Mononuclear cell (primary cell): Measurements from ENCODE around the gene RYR2. TPM values are rescaled to one million over a fixed set of nuclear protein-coding genes. Genes with fewer than 3 reads are reported as not detected.
"Not testable (repeated sequence)": the region's sequence is repeated elsewhere in the genome, so short reads cannot be mapped to it uniquely, and the experiment has no call there.

Source experiments
- H3K27me3 ChIP-seq: 2 replicates; pipeline ENCODE4 v1.6.0; 2011; ENCODE audit warnings: low read length, control low read depth; ENCODE audit not compliant: insufficient read depth
- H3K4me1 ChIP-seq: 2 replicates; pipeline ENCODE4 v1.5.1; 2011; ENCODE audit warnings: mild to moderate bottlenecking, low read length, control low read depth; ENCODE audit not compliant: insufficient read depth
- H3K4me3 ChIP-seq: 2 replicates; pipeline ENCODE4 v1.5.1; 2011; ENCODE audit warnings: mild to moderate bottlenecking, low read length, moderate library complexity
- H3K9me3 ChIP-seq: 2 replicates; pipeline ENCODE4 v1.5.1; 2011; ENCODE audit warnings: low read depth, mild to moderate bottlenecking, control low read depth, low read length
- total RNA-seq: library from RNA; depleted of rRNA; stranded (reverse); fragments of >200 nt; gene quantifications from one replicate; pipeline ENCODE4 v1.2.3, GENCODE V29; 2012

RYR2 gene
- total RNA-seq, 1 donor = 0.21 TPM

- no peak overlapping the region for H3K4me3 ChIP-seq
- H3K9me3 ChIP-seq = no peaks in the 10 kb centered on the region
- no peaks in the 10 kb centered on the region for H3K27me3 ChIP-seq
- H3K4me1 ChIP-seq = no peaks in the 10 kb centered on the region
These were observed 207.1 kb downstream of the RYR2 start for GRCh38 chr1:237249120-237249519.

GRCh38 chr1:237250055-237250454, 208.1 kb downstream of the RYR2 start:
- Histone ChIP-seq H3K4me3 (no peak overlapping the region), H3K9me3 (no peaks in the 10 kb centered on the region), H3K4me1 (no peaks in the 10 kb centered on the region), H3K27me3 (no peaks in the 10 kb centered on the region)

GRCh38 chr1:237255071-237255470, 213.1 kb downstream of the RYR2 start:
- Histone ChIP-seq H3K9me3 (no peaks in the 10 kb centered on the region), H3K4me3 (no peak overlapping the region), H3K27me3 (no peaks in the 10 kb centered on the region), H3K4me1 (no peaks in the 10 kb centered on the region)

- Histone ChIP-seq H3K9me3 (no peaks in the 10 kb centered on the region), H3K4me3 (no peak overlapping the region), H3K27me3 (no peaks in the 10 kb centered on the region), H3K4me1 (no peaks in the 10 kb centered on the region)
These were observed 216.9 kb downstream of the RYR2 start for GRCh38 chr1:237258871-237259270.

GRCh38 chr1:237261198-237261597, 219.2 kb downstream of the RYR2 start:
- H3K4me3 ChIP-seq = no peak overlapping the region
- H3K9me3 ChIP-seq = no peaks in the 10 kb centered on the region
- H3K27me3 ChIP-seq = no peaks in the 10 kb centered on the region
- no peaks in the 10 kb centered on the region for H3K4me1 ChIP-seq

- H3K4me3 ChIP-seq = no peak overlapping the region
- no peaks in the 10 kb centered on the region for H3K4me1 ChIP-seq
- H3K9me3 ChIP-seq = no peaks in the 10 kb centered on the region
- H3K27me3 ChIP-seq = no peaks in the 10 kb centered on the region
These were observed 225.8 kb downstream of the RYR2 start for GRCh38 chr1:237267743-237268142.

GRCh38 chr1:237269938-237270337, 228.0 kb downstream of the RYR2 start:
- Histone ChIP-seq H3K4me3 (no peak overlapping the region), H3K4me1 (no peaks in the 10 kb centered on the region), H3K27me3 (no peaks in the 10 kb centered on the region), H3K9me3 (no peaks in the 10 kb centered on the region)

- Histone ChIP-seq H3K9me3 (no peaks in the 10 kb centered on the region), H3K27me3 (no peaks in the 10 kb centered on the region), H3K4me3 (no peak overlapping the region), H3K4me1 (no peaks in the 10 kb centered on the region)
These were observed 228.4 kb downstream of the RYR2 start for GRCh38 chr1:237270353-237270752.

GRCh38 chr1:237277994-237278393, 236.0 kb downstream of the RYR2 start:
- H3K9me3 ChIP-seq, H3K4me3 ChIP-seq, H3K4me1 ChIP-seq, H3K27me3 ChIP-seq: not testable (repeated sequence)

GRCh38 chr1:237279629-237280028, 237.6 kb downstream of the RYR2 start:
- H3K27me3 ChIP-seq = no peaks in the 10 kb centered on the region
- H3K4me3 ChIP-seq = no peak overlapping the region
- no peaks in the 10 kb centered on the region for H3K9me3 ChIP-seq
- H3K4me1 ChIP-seq = no peaks in the 10 kb centered on the region

- no peaks in the 10 kb centered on the region for H3K4me1 ChIP-seq
- H3K27me3 ChIP-seq = no peaks in the 10 kb centered on the region
- H3K9me3 ChIP-seq = no peaks in the 10 kb centered on the region
- no peak overlapping the region for H3K4me3 ChIP-seq
These were observed 239.5 kb downstream of the RYR2 start for GRCh38 chr1:237281481-237281880.

- Histone ChIP-seq H3K4me3 (no peak overlapping the region), H3K4me1 (no peaks in the 10 kb centered on the region), H3K27me3 (no peaks in the 10 kb centered on the region), H3K9me3 (no peaks in the 10 kb centered on the region)
These were observed 240.3 kb downstream of the RYR2 start for GRCh38 chr1:237282208-237282783.

- Histone ChIP-seq H3K4me1 (no peaks in the 10 kb centered on the region), H3K9me3 (no peaks in the 10 kb centered on the region), H3K4me3 (no peak overlapping the region), H3K27me3 (no peaks in the 10 kb centered on the region)
These were observed 246.0 kb downstream of the RYR2 start for GRCh38 chr1:237287876-237288521.

- H3K9me3 ChIP-seq = no peaks in the 10 kb centered on the region
- H3K4me1 ChIP-seq = no peaks in the 10 kb centered on the region
- H3K4me3 ChIP-seq = no peak overlapping the region
- no peaks in the 10 kb centered on the region for H3K27me3 ChIP-seq
These were observed 251.8 kb downstream of the RYR2 start for GRCh38 chr1:237293804-237294203.

- no peaks in the 10 kb centered on the region for H3K27me3 ChIP-seq
- H3K4me3 ChIP-seq = no peak overlapping the region
- no peaks in the 10 kb centered on the region for H3K9me3 ChIP-seq
- no peaks in the 10 kb centered on the region for H3K4me1 ChIP-seq
These were observed 254.9 kb downstream of the RYR2 start for GRCh38 chr1:237296861-237297260.

GRCh38 chr1:237300642-237301041, 258.7 kb downstream of the RYR2 start:
- Histone ChIP-seq H3K4me1 (no peaks in the 10 kb centered on the region), H3K27me3 (no peaks in the 10 kb centered on the region), H3K4me3 (no peak overlapping the region), H3K9me3 (no peaks in the 10 kb centered on the region)
